ENCODE results near the gene KRTAP4-11. TPM values are rescaled to one million over a fixed set of nuclear protein-coding genes. Genes with fewer than 3 reads are reported as not detected.

KRTAP4-11 gene
- total RNA-seq, 1 experiment from 2014 or later: not detected

- Histone ChIP-seq H3K27ac (ENCODE audit: insufficient read length, low read depth, low read length) (no peak overlapping the region), H4K20me1 (ENCODE audit: control insufficient read depth, insufficient read depth, insufficient read length) (no peaks in the 10 kb centered on the region), H3K4me1 (ENCODE audit: insufficient read depth, low read length) (no peaks in the 10 kb centered on the region), H3K79me2 (ENCODE audit: insufficient read depth, low read length) (no peaks in the 10 kb centered on the region), H3K4ac (ENCODE audit: low read depth, low read length) (no peak overlapping the region), H2BK15ac (ENCODE audit: low read depth, low read length) (no peak overlapping the region), H4K5ac (ENCODE audit: insufficient read length, low read depth, low read length) (no peak overlapping the region), H3K14ac (ENCODE audit: insufficient read depth, low read length) (no peak overlapping the region), H3T11ph (ENCODE audit: low read length) (no peak overlapping the region), H2AK5ac (ENCODE audit: insufficient read length, low read length) (no peak overlapping the region), H2BK20ac (ENCODE audit: low read depth, low read length, poor library complexity, severe bottlenecking) (no peak overlapping the region), H4K91ac (ENCODE audit: insufficient read length, low read depth, low read length) (no peak overlapping the region), H3K9ac (ENCODE audit: extremely low read depth, insufficient read length, low read length) (no peak overlapping the region), H3K23me2 (ENCODE audit: insufficient read length, low read depth, low read length, poor library complexity, severe bottlenecking) (no peaks in the 10 kb centered on the region), H3K23ac (ENCODE audit: insufficient read length, low read depth, low read length) (no peak overlapping the region), H3K18ac (ENCODE audit: insufficient read length, low read depth, low read length) (no peak overlapping the region), H3K79me1 (ENCODE audit: insufficient read depth, low read depth, low read length, poor library complexity, severe bottlenecking) (no peaks in the 10 kb centered on the region), H2BK5ac (ENCODE audit: insufficient read length, low read length) (no peak overlapping the region), H3K56ac (ENCODE audit: insufficient read length, low read depth, low read length) (no peak overlapping the region), H4K8ac (replicated peaks; ENCODE audit: insufficient read length, low read depth, low read length) (no peak overlapping the region), H2AFZ (ENCODE audit: low read length) (no peak overlapping the region), H3K27me3 (ENCODE audit: insufficient read depth, low read length) (no peaks in the 10 kb centered on the region), H2BK12ac (ENCODE audit: insufficient read length, low read depth, low read length) (no peak overlapping the region), H3K4me2 (ENCODE audit: insufficient read depth, insufficient read length, low read length) (no peak overlapping the region), H3K9me3 (ENCODE audit: control insufficient read depth, low read depth, low read length) (no peaks in the 10 kb centered on the region), H2BK120ac (ENCODE audit: low read depth, low read length, poor library complexity, severe bottlenecking) (no peak overlapping the region)
- no peak for TF ChIP-seq CTCF (conservative IDR thresholded peaks at IDR 0.05)
- no peaks in the 10 kb centered on the region for H3K36me3 Mint-ChIP-seq (ENCODE audit: insufficient read depth in 1 of 3, low read depth in 3 of 3)
- no peak overlapping the region for H3K4me3 Mint-ChIP-seq
- no CpG with 5 or more reads among the region's 3 CpGs for WGBS (ENCODE audit: extremely low coverage, insufficient read length, low lambda C conversion rate)
- H3K27ac Mint-ChIP-seq: no peak overlapping the region; a peak in 1 of 7 replicates
- DNase-seq: no peak
- no peaks in the 10 kb centered on the region for H3K9me3 Mint-ChIP-seq
- no peaks in the 10 kb centered on the region for H3K27me3 Mint-ChIP-seq (ENCODE audit: low read depth)
- H3K4me1 Mint-ChIP-seq: 0 out of 4 replicates have a peak, but pooled peaks cover 0 to 5% of the 10 kb centered on the region in 2 experiments
Measured at GRCh38 chr17:41069031-41069430, 49.1 kb downstream of the KRTAP4-11 start.

All from H9 (cell line).